ENCODE measurements around the gene SPANXN5.
"Not testable (repeated sequence)": the region's sequence is repeated elsewhere in the genome, so short reads cannot be mapped to it uniquely, and the experiment has no call there.

The SPANXN5 gene, protein sequence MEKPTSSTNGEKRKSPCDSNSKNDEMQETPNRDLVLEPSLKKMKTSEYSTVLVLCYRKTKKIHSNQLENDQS

GRCh38 chrX:52797327-52797726 is at the start of gene SPANXN5:
Gene SPANXN5 (minus strand): TSS chrX:52797427. CDS start chrX:52797348, 79 bp downstream.
- DNase-seq, result not testable (repeated sequence)

- not testable (repeated sequence) for DNase-seq
Observed at GRCh38 chrX:52843619-52844018, 46.4 kb upstream of the SPANXN5 start.

DNA sequence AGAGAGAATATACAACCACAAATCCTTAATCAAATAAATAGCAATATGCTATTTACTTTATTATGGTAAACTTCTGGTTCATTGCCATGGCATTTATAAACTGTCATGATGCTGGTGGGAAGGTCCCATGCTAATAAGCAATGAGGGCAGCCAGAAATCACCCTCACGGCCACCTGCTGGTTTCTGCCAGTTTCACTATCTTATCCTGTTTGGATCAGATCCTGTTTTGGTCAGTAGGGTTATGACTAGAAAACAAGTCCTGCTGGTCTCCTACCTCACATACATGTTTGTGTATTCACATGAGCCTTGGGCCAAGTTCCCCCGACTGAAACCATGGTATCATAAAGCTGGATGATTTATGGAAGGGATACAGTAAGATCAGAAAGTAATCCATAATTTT is 41.9 kb upstream of the SPANXN5 start:
- DNase-seq, result no peak

- no peak for DNase-seq
Observed at GRCh38 chrX:52830551-52830950, 33.3 kb upstream of the SPANXN5 start.

- no peak for DNase-seq
Observed at GRCh38 chrX:52824608-52825007, 27.4 kb upstream of the SPANXN5 start.

DNA sequence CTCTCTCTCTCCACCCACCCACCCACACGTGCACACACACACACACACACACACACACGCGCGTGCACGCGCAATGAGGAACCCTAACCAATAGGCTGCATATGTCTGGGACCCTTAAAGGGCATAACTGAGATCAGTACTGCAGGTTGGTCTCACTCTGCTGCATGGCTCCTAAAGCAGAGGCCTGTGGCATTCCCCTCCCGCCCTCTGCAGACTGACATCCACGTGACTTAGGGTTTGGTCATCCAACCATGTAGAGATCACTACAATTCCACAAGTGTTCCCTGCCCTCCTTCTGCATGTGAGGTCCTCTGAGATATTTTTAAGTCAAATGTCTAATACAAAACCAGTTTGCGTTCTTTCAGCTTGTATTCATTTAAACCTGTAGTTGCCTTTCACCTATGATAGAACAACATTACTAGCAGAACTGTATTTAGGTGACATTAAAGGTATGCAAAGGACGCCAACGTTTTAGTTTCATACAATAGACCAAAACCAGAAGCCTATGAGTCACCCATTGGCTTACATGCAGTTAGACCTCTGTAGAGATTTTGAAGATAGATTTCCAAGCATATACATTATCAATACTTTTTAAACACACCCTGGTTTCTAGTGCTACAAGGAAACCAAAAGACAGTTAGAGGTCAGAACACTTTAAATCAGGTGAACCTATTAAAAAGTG is 24.0 kb upstream of the SPANXN5 start:
- DNase-seq, result no peak

DNA sequence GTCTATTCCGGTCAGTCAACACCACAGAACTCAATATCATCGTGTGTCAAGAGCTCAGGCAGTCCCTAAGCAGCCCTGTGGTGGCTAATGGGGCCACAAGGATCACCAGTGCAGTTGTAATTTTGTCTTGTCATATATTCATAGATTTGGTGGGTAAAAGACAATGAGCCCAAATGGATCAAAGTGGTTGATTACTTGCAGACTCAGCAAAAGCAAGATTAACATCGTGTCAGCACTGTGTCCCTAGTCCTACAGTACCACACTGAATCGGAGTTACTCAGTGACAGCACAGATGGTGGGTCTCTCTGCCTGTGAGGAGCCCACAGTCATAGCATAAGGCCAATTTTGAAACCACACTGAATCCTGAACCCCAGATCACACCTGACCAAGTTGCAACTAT is 22.6 kb upstream of the SPANXN5 start:
- DNase-seq, result no peak

DNA sequence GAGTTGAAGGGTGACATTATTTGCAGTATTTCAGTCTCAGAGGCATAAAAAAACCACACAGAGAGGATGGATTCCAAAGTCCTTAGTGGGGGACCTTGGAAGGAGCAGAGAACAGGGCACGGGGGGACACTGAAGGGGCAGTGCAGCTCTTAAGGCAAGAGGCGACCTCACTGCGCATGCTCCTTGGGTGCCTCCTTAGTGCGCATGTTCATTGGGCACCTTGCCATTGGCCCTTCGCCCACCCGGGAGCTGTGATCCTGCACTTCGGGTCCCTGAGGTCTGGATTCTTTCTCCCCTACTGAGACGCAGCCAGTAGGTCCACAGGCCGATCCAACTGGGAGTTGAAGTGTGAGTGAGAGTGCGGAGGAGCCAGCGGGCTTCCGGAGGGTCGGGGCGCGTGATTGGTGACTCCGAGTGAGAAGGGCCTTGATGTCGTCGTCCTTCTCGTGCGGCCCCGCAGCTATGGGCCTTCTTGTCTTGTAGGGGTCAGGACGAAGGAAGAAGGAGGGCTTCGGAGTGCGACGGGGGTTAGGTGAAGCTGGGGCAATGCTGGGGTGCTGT is 13.9 kb upstream of the SPANXN5 start, which contains the start of gene XAGE5:
Gene XAGE5, plus strand, starts transcription at position 223 of the 561 bp plus-strand sequence. CDS start 1,280 bp downstream, outside the sequence.
- DNase-seq, result no peak

DNA sequence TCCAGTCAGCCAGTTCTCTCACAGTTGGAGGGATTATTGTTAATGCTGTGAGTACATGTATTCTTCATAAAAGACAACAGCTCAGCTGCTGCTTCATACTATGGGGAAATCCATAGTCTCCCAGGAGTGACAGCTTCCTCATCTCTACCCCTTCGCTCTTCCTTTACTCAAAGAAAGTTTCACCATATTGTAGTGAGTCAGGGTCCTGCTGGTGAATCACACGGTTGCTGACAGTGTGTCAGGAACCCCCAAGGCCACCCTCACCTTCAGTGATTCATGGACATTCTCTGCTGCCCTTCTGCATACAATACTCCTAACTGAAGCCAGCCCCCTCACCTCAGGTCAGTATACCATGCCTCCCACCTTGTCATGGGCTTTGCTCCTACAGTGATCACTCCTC is 7.6 kb upstream of the SPANXN5 start:
- not testable (repeated sequence) for DNase-seq

DNA sequence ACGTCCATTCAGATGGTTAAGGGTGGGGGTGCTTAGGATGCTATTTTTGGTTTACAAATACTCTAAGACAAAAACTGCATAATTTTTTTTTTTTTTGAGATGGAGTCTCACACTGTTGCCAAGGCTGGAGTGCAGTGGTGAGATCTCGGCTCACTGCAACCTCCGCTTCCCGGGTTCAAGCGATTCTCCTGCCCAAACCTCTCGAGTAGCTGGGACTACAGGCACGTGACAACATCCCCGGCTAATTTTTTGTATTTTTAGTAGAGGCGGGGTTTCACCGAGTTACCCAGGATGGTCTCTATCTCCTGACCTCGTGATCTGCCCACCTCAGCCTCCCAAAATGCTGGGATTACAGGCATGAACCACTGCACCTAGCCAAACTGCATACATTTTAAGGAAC is 23.7 kb downstream of the SPANXN5 start:
- DNase-seq, result not testable (repeated sequence)

- DNase-seq, result not testable (repeated sequence)
Observed at GRCh38 chrX:52765983-52766382, 31.2 kb downstream of the SPANXN5 start.

DNA sequence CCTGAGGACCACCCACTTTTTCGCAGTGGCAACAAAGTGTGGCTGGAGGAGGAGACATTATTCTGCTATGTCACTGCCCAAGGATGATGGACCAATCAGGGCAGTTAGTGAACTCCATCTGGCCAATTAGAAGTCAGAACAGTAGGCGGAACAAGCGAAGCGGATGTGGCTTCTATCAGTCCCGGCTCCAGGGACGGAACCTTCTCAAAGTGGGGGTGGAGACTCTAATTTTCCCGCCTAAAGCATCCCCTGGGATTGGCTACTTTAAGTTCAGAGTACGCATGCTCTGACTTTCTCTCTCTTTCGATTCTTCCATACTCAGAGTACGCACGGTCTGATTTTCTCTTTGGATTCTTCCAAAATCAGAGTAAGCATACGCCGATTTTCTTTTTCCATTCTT is 46.3 kb downstream of the SPANXN5 start, which contains the start of gene SSX2B:
Gene SSX2B, plus strand, starts transcription at position 301 of the 400 bp plus-strand sequence. CDS start 1,429 bp downstream, outside the sequence.
- not testable (repeated sequence) for DNase-seq
